Caco-2 (cell line): Measurements from ENCODE around the gene SH2D1B. TPM values are rescaled to one million over a fixed set of nuclear protein-coding genes. Genes with fewer than 3 reads are reported as not detected.

ENCODE experiments used
- BruUV-seq: library from RNA; stranded (reverse); fragments of 400-500 nt; replicated peaks from 2 replicates; lab custom pipeline; 2021; lab: Mats Ljungman, UMichigan
- CTCF ChIA-PET: fragments of 300-600 bp; sonication (Branson Sonifier 250); formaldehyde crosslinking; loops from one replicate; lab custom pipeline; 2022; ENCODE audit warnings: antibody characterized with exemption; lab: Charles Lee
- POLR2A ChIA-PET: fragments of 300-600 bp; sonication (Branson Sonifier 250); formaldehyde crosslinking; loops from one replicate; lab custom pipeline; 2022; ENCODE audit warnings: antibody characterized with exemption; lab: Charles Lee
- DNase-seq, 2 experiments: peaks; one replicate each; pipeline versions ENCODE4 v3.0.0 to v3.0.0-alpha.2; 2020 to 2022
- H3K27me3 ChIP-seq: replicated peaks from 2 replicates; pipeline ENCODE4 v1.6.0; 2011; ENCODE audit warnings: low read length; ENCODE audit not compliant: control insufficient read depth, insufficient read depth
- H3K36me3 ChIP-seq: 2 replicates; pipeline ENCODE4 v1.5.1; 2011; ENCODE audit warnings: low read length; ENCODE audit not compliant: control insufficient read depth, insufficient read depth
- H3K4me1 ChIP-seq: fragments of 250-450 bp; sonication (Bioruptor Pico); 2 replicates; pipeline ENCODE4 v1.5.1; 2020; ENCODE audit warnings: mild to moderate bottlenecking
- H3K4me3 ChIP-seq: 2 replicates; pipeline ENCODE4 v1.5.1; 2011; ENCODE audit warnings: low read depth, mild to moderate bottlenecking, control low read depth, low read length
- H3K9me3 ChIP-seq: fragments of 250-450 bp; sonication (Bioruptor Pico); 2 replicates; pipeline ENCODE4 v1.5.1; 2020; ENCODE audit warnings: mild to moderate bottlenecking, moderate library complexity
- H3K27ac Mint-ChIP-seq: one replicate; pipeline ENCODE4 v1.8.0; 2022; ENCODE audit warnings: mixed read lengths; ENCODE audit not compliant: unreplicated experiment
- H3K27me3 Mint-ChIP-seq: one replicate; pipeline ENCODE4 v1.8.0; 2022; ENCODE audit warnings: mixed read lengths; ENCODE audit not compliant: insufficient read depth, unreplicated experiment
- H3K36me3 Mint-ChIP-seq: one replicate; pipeline ENCODE4 v1.8.0; 2022; ENCODE audit warnings: mild to moderate bottlenecking, mixed read lengths; ENCODE audit not compliant: insufficient read depth, unreplicated experiment
- H3K4me1 Mint-ChIP-seq: one replicate; pipeline ENCODE4 v1.8.0; 2022; ENCODE audit warnings: low read depth, mixed read lengths; ENCODE audit not compliant: unreplicated experiment
- H3K4me3 Mint-ChIP-seq: one replicate; pipeline ENCODE4 v1.8.0; 2022; ENCODE audit warnings: mild to moderate bottlenecking, moderate library complexity, mixed read lengths; ENCODE audit not compliant: unreplicated experiment
- H3K9me3 Mint-ChIP-seq: one replicate; pipeline ENCODE4 v1.8.0; 2022; ENCODE audit warnings: mixed read lengths; ENCODE audit not compliant: unreplicated experiment
- intact Hi-C: fragments of 100-400 bp; cut with micrococcal nuclease; formaldehyde crosslinking; loops from one replicate; pipeline ENCODE4 v1.10.0; 2022; ENCODE audit not compliant: unreplicated experiment
- total RNA-seq: library from RNA; stranded (reverse); gene quantifications from 2 replicates; pipeline ENCODE4 v1.2.3, GENCODE V29; 2022
- TF ChIP-seq, protein P1 (sequence below), 2 experiments: fragments of 200-600 bp in 1 of 2; IDR thresholded peaks; 1 replicate in 1 of 2; 2 replicates in 1 of 2; pipeline versions ENCODE4 v1.5.1 to v1.8.0; 2011 to 2022; ENCODE audit warnings: antibody characterized with exemption in 1 of 2, control low read depth in 1 of 2, inconsistent platforms in 1 of 2, low read depth in 1 of 2, low read length in 1 of 2, mild to moderate bottlenecking in 1 of 2, moderate library complexity in 1 of 2; ENCODE audit not compliant: insufficient read depth in 1 of 2, severe bottlenecking in 1 of 2, unreplicated experiment in 1 of 2

Gene SH2D1B
- total RNA-seq, 1 experiment from 2014 or later = not detected

DNA sequence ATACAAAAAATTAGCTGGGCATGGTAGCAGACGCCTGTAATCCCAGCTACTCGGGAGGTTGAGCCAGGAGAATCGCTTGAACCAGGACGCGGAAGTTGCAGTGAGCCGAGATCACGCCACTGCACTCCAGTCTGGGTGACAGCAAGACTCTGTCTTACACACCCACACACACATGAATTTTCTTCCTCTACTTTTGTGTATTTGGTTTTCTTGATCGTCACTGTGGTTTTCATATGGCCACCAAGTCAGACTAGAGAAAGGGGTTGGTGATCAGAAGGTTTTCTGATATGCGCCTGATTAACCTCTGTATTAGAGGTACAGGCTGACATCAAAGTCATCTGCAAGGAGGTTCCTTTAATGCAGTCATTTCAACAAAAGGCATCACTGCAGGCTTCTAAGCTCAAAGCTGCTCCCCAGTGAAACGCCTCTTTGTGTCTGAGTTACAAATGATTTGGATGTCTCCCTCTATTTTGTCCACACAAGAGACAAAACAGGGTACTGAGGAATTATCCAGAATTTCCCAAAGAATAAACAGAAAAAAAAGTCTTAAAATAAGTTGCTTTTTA lies 11.1 kb downstream of the SH2D1B start:
- H3K4me3 Mint-ChIP-seq = no peak overlapping the region
- no peak overlapping the region for H3K4me3 ChIP-seq
- no peaks in the 10 kb centered on the region for H3K36me3 ChIP-seq
- no peaks in the 10 kb centered on the region for H3K4me1 ChIP-seq
- H3K9me3 ChIP-seq = no peaks in the 10 kb centered on the region
- H3K36me3 Mint-ChIP-seq = no peaks in the 10 kb centered on the region
- H3K27ac Mint-ChIP-seq = no peak overlapping the region
- ChIA-PET CTCF (no interaction called here), POLR2A (no interaction called here)
- no peak for DNase-seq
- BruUV-seq = no TSS peak
- intact Hi-C loops = no loop called here
- TF ChIP-seq, protein P1, sequence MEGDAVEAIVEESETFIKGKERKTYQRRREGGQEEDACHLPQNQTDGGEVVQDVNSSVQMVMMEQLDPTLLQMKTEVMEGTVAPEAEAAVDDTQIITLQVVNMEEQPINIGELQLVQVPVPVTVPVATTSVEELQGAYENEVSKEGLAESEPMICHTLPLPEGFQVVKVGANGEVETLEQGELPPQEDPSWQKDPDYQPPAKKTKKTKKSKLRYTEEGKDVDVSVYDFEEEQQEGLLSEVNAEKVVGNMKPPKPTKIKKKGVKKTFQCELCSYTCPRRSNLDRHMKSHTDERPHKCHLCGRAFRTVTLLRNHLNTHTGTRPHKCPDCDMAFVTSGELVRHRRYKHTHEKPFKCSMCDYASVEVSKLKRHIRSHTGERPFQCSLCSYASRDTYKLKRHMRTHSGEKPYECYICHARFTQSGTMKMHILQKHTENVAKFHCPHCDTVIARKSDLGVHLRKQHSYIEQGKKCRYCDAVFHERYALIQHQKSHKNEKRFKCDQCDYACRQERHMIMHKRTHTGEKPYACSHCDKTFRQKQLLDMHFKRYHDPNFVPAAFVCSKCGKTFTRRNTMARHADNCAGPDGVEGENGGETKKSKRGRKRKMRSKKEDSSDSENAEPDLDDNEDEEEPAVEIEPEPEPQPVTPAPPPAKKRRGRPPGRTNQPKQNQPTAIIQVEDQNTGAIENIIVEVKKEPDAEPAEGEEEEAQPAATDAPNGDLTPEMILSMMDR (IDR thresholded peaks at IDR 0.05; ENCODE audit: insufficient read depth in 1 of 2, low read depth in 1 of 2, low read length in 1 of 2, severe bottlenecking in 1 of 2, unreplicated experiment in 1 of 2) = no peak
- H3K27me3 ChIP-seq = no peaks in the 10 kb centered on the region
- no peaks in the 10 kb centered on the region for H3K4me1 Mint-ChIP-seq
- no peaks in the 10 kb centered on the region for H3K9me3 Mint-ChIP-seq
- peaks cover 10% of the 10 kb centered on the region for H3K27me3 Mint-ChIP-seq

DNA sequence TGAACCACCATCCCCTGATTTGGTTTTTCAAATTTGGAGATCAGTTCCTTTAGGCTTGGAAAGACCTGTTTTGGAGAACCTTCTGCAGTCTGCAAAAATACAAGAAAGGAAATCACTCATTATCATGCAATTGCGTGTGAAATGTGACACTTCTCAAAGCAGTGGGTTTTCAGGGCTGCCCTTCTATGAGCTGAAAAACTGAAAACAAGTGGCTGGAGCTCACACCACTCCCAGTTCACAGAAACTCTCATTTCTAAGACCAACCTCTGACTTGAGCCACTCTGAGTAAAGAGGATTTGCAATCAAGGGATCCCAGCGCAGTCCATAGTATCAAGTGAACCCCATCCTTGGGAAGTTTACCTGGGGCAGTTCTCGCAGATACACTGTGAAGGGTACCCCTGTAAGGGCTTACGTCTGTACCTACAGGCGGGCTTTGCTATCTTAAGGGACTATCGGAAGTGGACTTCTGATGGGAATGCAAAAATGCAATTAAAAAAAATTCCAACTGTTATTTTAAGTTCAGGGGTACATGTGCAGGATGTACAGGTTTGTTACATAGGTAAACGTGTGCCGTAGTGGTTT lies 12.8 kb downstream of the SH2D1B start:
- H3K4me3 Mint-ChIP-seq = no peak overlapping the region
- no TSS peak for BruUV-seq
- peaks cover 10% of the 10 kb centered on the region for H3K27me3 Mint-ChIP-seq
- POLR2A ChIA-PET = no interaction called here
- no peak overlapping the region for H3K27ac Mint-ChIP-seq
- Histone ChIP-seq H3K36me3 (no peaks in the 10 kb centered on the region), H3K27me3 (no peaks in the 10 kb centered on the region), H3K9me3 (no peaks in the 10 kb centered on the region), H3K4me3 (no peak overlapping the region), H3K4me1 (no peaks in the 10 kb centered on the region)
- no peaks in the 10 kb centered on the region for H3K9me3 Mint-ChIP-seq
- H3K36me3 Mint-ChIP-seq = no peaks in the 10 kb centered on the region
- intact Hi-C loops = no loop called here
- CTCF ChIA-PET = interaction anchor here (1.8 kb wide), 1 partner anchor 343 kb away, joined by 7 read pairs; no protein-coding TSS in a partner anchor
- no peak for DNase-seq
- TF ChIP-seq, protein P1 (IDR thresholded peaks at IDR 0.05; ENCODE audit: insufficient read depth in 1 of 2, low read depth in 1 of 2, low read length in 1 of 2, severe bottlenecking in 1 of 2, unreplicated experiment in 1 of 2) = no peak
- H3K4me1 Mint-ChIP-seq = no peaks in the 10 kb centered on the region

DNA sequence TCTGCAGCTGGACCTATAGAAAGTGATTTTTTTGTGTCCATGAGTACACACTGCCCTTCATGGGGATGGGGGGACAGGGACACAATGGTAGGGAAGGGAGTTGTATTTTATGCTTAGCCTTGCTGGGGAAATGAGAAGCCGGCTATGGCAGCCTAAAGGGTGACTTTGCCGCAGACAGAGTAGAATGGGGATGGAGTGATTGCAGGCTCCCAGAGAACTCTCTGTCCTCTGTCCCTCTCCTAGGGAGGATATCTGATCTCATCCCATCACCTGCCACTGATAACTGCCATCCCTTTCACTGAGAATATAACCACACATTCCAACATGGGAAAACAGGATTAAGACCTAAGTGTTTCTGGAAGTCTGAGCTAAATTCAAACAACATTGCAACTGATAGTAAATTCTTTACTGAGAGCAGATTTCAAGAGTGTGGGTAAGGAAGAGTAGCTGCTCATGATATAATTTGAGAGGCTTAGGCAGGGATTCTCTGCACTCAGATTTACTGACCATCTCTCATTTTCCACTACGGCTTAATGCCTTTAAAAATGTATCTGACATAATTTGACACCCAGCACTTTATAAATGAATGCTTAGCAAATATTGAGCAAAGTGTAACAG lies 13.9 kb downstream of the SH2D1B start:
- DNase-seq = no peak
- CTCF ChIA-PET = interaction anchor here (0.7 to 1.8 kb wide), 3 partner anchors 40 to 342 kb away, joined by 3 to 7 read pairs (median 5); no protein-coding TSS in a partner anchor
- Mint-ChIP-seq H3K4me3 (no peak overlapping the region), H3K9me3 (no peaks in the 10 kb centered on the region), H3K27ac (no peak overlapping the region), H3K27me3 (peaks cover 10% of the 10 kb centered on the region), H3K36me3 (no peaks in the 10 kb centered on the region), H3K4me1 (no peaks in the 10 kb centered on the region)
- no TSS peak for BruUV-seq
- Histone ChIP-seq H3K4me3 (no peak overlapping the region), H3K4me1 (no peaks in the 10 kb centered on the region), H3K27me3 (no peaks in the 10 kb centered on the region), H3K36me3 (no peaks in the 10 kb centered on the region), H3K9me3 (no peaks in the 10 kb centered on the region)
- TF ChIP-seq, protein P1 (IDR thresholded peaks at IDR 0.05; ENCODE audit: insufficient read depth in 1 of 2, low read depth in 1 of 2, low read length in 1 of 2, severe bottlenecking in 1 of 2, unreplicated experiment in 1 of 2) = no peak
- intact Hi-C loops = no loop called here
- POLR2A ChIA-PET = no interaction called here
